ENCODE data around the gene MLN.
"Not testable (repeated sequence)": the region's sequence is repeated elsewhere in the genome, so short reads cannot be mapped to it uniquely, and the experiment has no call there.

Gene MLN

GRCh38 chr6:33834401-33835392, 30.9 kb upstream of the MLN start:
- no peak for DNase-seq (ENCODE audit: low read depth, low spot score)

- DNase-seq (ENCODE audit: low read depth, low spot score) = no peak
Measured at GRCh38 chr6:33833599-33833998, 29.8 kb upstream of the MLN start.

- DNase-seq (ENCODE audit: low read depth, low spot score) = not testable (repeated sequence)
Measured at GRCh38 chr6:33832831-33833230, 29.0 kb upstream of the MLN start.

GRCh38 chr6:33831725-33832124, 27.9 kb upstream of the MLN start:
- not testable (repeated sequence) for DNase-seq (ENCODE audit: low read depth, low spot score)

- no peak for DNase-seq (ENCODE audit: low read depth, low spot score)
Measured at GRCh38 chr6:33830635-33831240, 26.9 kb upstream of the MLN start.

- no peak for DNase-seq (ENCODE audit: low read depth, low spot score)
Measured at GRCh38 chr6:33828764-33829731, 25.2 kb upstream of the MLN start.

- no peak for DNase-seq (ENCODE audit: low read depth, low spot score)
Measured at GRCh38 chr6:33828452-33828763, 24.6 kb upstream of the MLN start.

- peak; percentile 82 for DNase-seq (ENCODE audit: low read depth, low spot score)
Measured at GRCh38 chr6:33827546-33828451, 24.0 kb upstream of the MLN start.

GRCh38 chr6:33826537-33826936, 22.7 kb upstream of the MLN start:
- no peak for DNase-seq (ENCODE audit: low read depth, low spot score)

GRCh38 chr6:33824461-33825154, 20.8 kb upstream of the MLN start:
- no peak for DNase-seq (ENCODE audit: low read depth, low spot score)

GRCh38 chr6:33823806-33824205, 20.0 kb upstream of the MLN start:
- no peak for DNase-seq (ENCODE audit: low read depth, low spot score)

- no peak for DNase-seq (ENCODE audit: low read depth, low spot score)
Measured at GRCh38 chr6:33822575-33823395, 19.0 kb upstream of the MLN start.

GRCh38 chr6:33820784-33821520, 17.1 kb upstream of the MLN start:
- DNase-seq (ENCODE audit: low read depth, low spot score) = no peak

GRCh38 chr6:33820243-33820642, 16.4 kb upstream of the MLN start:
- no peak for DNase-seq (ENCODE audit: low read depth, low spot score)

GRCh38 chr6:33819021-33819420, 15.2 kb upstream of the MLN start:
- no peak for DNase-seq (ENCODE audit: low read depth, low spot score)

- DNase-seq (ENCODE audit: low read depth, low spot score) = no peak
Measured at GRCh38 chr6:33818293-33818692, 14.5 kb upstream of the MLN start.

- no peak for DNase-seq (ENCODE audit: low read depth, low spot score)
Measured at GRCh38 chr6:33817489-33817888, 13.7 kb upstream of the MLN start.

- DNase-seq (ENCODE audit: low read depth, low spot score) = no peak
Measured at GRCh38 chr6:33816911-33817310, 13.1 kb upstream of the MLN start.

GRCh38 chr6:33815854-33816253, 12.1 kb upstream of the MLN start:
- DNase-seq (ENCODE audit: low read depth, low spot score) = no peak

All from smooth muscle cell of the brain vasculature (primary cell).